ACC112 (cell line): Measurements from ENCODE around the gene POLR1A.

Source experiments
- H2AFZ ChIP-seq: fragments of 200-600 bp; sonication (generic); one replicate; pipeline ENCODE4 v1.6.0; 2017; ENCODE audit warnings: antibody characterized with exemption, low read length; ENCODE audit not compliant: unreplicated experiment
- H3K27ac ChIP-seq: fragments of 200-600 bp; sonication (generic); 2 replicates; pipeline ENCODE4 v1.5.1; 2014; ENCODE audit warnings: low read depth, mild to moderate bottlenecking, antibody characterized with exemption, low read length, moderate library complexity
- H3K27me3 ChIP-seq: fragments of 200-600 bp; sonication (generic); 2 replicates; pipeline ENCODE4 v1.6.1; 2014; ENCODE audit warnings: mild to moderate bottlenecking, antibody characterized with exemption, low read length, moderate library complexity, mixed read lengths; ENCODE audit not compliant: insufficient read depth
- H3K36me3 ChIP-seq: fragments of 200-600 bp; sonication (generic); 2 replicates; pipeline ENCODE4 v1.6.1; 2016; ENCODE audit warnings: mild to moderate bottlenecking, antibody characterized with exemption, low read length, moderate library complexity, mixed read lengths; ENCODE audit not compliant: insufficient read depth
- H3K4me1 ChIP-seq: fragments of 200-600 bp; sonication (generic); one replicate; pipeline ENCODE4 v1.6.1; 2016; ENCODE audit warnings: low read length, mixed read lengths; ENCODE audit not compliant: insufficient read depth, unreplicated experiment, control insufficient read depth
- H3K4me3 ChIP-seq: fragments of 200-600 bp; sonication (generic); 2 replicates; pipeline ENCODE4 v1.5.1; 2014; ENCODE audit warnings: mild to moderate bottlenecking, low read depth, low read length
- H3K79me2 ChIP-seq: fragments of 200-600 bp; sonication (generic); one replicate; pipeline ENCODE4 v1.6.0; 2016; ENCODE audit warnings: low read length; ENCODE audit not compliant: control insufficient read depth, unreplicated experiment, insufficient read depth

The POLR1A gene

DNA sequence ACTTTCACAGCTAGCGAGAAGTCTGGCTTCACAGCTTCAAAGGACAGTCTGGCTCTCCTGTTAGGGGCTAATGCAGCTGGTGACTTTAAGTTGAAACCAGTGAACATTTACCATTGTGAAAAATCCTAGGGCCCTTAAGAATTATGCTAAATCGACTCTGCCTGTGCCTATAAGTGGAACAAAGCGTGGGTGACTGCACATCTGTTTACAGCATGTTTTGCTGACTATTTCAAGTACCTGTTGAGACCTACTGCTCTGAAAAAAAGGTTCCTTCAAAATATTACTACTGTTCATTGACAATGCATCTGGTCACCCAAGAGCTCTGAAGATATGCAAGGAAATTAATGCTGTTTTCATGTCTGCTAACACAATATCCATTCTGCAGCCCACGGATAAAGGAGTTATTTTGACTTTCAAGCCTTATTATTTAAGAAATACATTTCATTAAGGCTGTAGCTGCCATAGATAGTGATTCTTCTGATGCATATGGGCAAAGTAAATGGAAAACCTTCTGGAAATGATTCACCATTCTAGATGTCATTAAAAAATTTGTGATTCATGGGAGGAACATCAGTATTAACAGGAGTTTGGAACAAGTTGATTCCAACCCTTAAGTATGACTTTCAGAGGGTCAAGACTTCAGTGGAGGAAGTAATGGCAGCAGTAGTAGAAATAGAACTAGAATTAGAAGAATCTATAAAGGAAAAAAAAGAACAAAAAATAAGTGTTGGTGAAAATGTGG lies 48.9 kb downstream of the POLR1A start:
- Histone ChIP-seq H3K4me3 (no peak overlapping the region), H3K27ac (no peak overlapping the region), H3K27me3 (no peaks in the 10 kb centered on the region), H3K4me1 (peaks cover 11% of the 10 kb centered on the region), H2AFZ (no peak overlapping the region), H3K79me2 (no peaks in the 10 kb centered on the region), H3K36me3 (peaks cover 25% of the 10 kb centered on the region)

GRCh38 chr2:86055314-86055713 lies 50.4 kb downstream of the POLR1A start:
- peaks cover 6% of the 10 kb centered on the region for H3K4me1 ChIP-seq
- H3K79me2 ChIP-seq: no peaks in the 10 kb centered on the region
- no peak overlapping the region for H2AFZ ChIP-seq
- H3K27me3 ChIP-seq: no peaks in the 10 kb centered on the region
- peaks cover 18% of the 10 kb centered on the region for H3K36me3 ChIP-seq
- no peak overlapping the region for H3K4me3 ChIP-seq
- no peak overlapping the region for H3K27ac ChIP-seq

DNA sequence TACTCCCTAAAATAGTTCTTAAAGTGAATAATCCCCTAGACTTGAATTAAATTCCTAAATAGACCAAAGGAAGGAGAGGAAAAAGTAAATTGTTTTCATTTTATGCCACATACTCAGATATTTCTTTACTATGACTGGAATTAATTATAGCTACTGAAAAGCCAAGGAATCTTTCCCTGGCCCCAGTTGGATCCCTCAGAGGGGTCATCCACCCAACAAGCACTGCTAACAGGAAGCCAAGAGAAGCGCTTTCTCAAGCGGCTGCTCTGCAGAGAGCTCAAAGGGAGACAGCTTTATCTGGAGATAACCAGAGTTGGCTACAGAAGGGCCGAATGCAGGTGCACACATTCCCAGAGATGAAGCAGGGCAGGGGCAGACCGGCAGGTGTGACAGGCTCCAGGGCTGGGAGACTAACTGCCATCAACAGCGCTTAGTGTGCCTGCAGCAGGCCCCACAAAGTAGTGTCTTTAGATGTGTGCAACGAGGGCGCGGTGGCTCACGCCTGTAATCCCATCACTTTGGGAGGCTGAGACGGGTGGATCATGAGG lies 51.1 kb downstream of the POLR1A start:
- H3K36me3 ChIP-seq: peaks cover 13% of the 10 kb centered on the region; the same call in 1 of the 2 replicates
- H3K27me3 ChIP-seq: no peaks in the 10 kb centered on the region
- H2AFZ ChIP-seq: no peak overlapping the region
- H3K27ac ChIP-seq: no peak overlapping the region
- no peak overlapping the region for H3K4me3 ChIP-seq
- H3K4me1 ChIP-seq: peaks cover 6% of the 10 kb centered on the region
- no peaks in the 10 kb centered on the region for H3K79me2 ChIP-seq

DNA sequence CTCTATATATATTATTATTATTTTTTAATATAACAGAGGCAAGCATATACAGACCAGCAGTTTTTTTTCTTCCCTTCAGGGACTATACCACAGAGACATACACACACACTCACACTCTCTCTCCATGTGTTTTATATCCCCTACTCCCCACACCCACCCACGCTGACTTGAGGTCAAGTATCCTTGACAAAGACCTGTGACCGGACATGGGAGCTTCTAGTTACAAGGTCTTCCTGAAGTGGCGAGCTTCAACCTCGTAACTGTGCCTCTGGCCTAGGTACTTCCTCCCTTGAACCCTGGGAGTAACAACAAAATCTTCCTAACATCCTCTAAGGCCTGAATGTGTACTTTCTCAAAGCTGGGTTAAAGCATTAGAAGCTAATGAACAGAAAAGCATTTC lies 52.5 kb downstream of the POLR1A start:
- H2AFZ ChIP-seq: no peak overlapping the region
- H3K4me3 ChIP-seq: no peak overlapping the region
- H3K79me2 ChIP-seq: no peaks in the 10 kb centered on the region
- no peaks in the 10 kb centered on the region for H3K27me3 ChIP-seq
- H3K36me3 ChIP-seq: peaks cover 17% of the 10 kb centered on the region; the same call in 1 of the 2 replicates
- H3K27ac ChIP-seq: no peak overlapping the region
- H3K4me1 ChIP-seq: peaks cover 6% of the 10 kb centered on the region

GRCh38 chr2:86052676-86053075 lies 53.0 kb downstream of the POLR1A start:
- Histone ChIP-seq H3K79me2 (no peaks in the 10 kb centered on the region), H2AFZ (no peak overlapping the region), H3K27me3 (no peaks in the 10 kb centered on the region), H3K27ac (no peak overlapping the region), H3K4me3 (no peak overlapping the region), H3K36me3 (peaks cover 17% of the 10 kb centered on the region; the same call in 1 of the 2 replicates), H3K4me1 (peaks cover 6% of the 10 kb centered on the region)

GRCh38 chr2:86052265-86052664 lies 53.4 kb downstream of the POLR1A start:
- no peak overlapping the region for H3K27ac ChIP-seq
- H2AFZ ChIP-seq: no peak overlapping the region
- H3K4me1 ChIP-seq: peaks cover 2% of the 10 kb centered on the region
- H3K4me3 ChIP-seq: no peak overlapping the region
- H3K36me3 ChIP-seq: peaks cover 17% of the 10 kb centered on the region; the same call in 1 of the 2 replicates
- no peaks in the 10 kb centered on the region for H3K27me3 ChIP-seq
- no peaks in the 10 kb centered on the region for H3K79me2 ChIP-seq

GRCh38 chr2:86050301-86050700 lies 55.4 kb downstream of the POLR1A start:
- Histone ChIP-seq H3K27ac (no peak overlapping the region), H3K36me3 (peaks cover 25% of the 10 kb centered on the region; the same call in 1 of the 2 replicates), H3K27me3 (no peaks in the 10 kb centered on the region), H2AFZ (no peak overlapping the region), H3K4me3 (no peak overlapping the region), H3K79me2 (no peaks in the 10 kb centered on the region), H3K4me1 (no peaks in the 10 kb centered on the region)

GRCh38 chr2:86049529-86049928 lies 56.2 kb downstream of the POLR1A start:
- peaks cover 22% of the 10 kb centered on the region; the same call in 1 of the 2 replicates for H3K36me3 ChIP-seq
- no peak overlapping the region for H3K4me3 ChIP-seq

GRCh38 chr2:86048888-86049287 lies 56.8 kb downstream of the POLR1A start:
- H3K27ac ChIP-seq: no peak overlapping the region

More at GRCh38 chr2:86049529-86049928, 56.2 kb downstream of the POLR1A start:
- Histone ChIP-seq H3K27ac (no peak overlapping the region), H3K79me2 (no peaks in the 10 kb centered on the region), H3K27me3 (no peaks in the 10 kb centered on the region), H2AFZ (no peak overlapping the region), H3K4me1 (no peaks in the 10 kb centered on the region)

GRCh38 chr2:86048383-86048701 lies 57.3 kb downstream of the POLR1A start:
- H3K4me1 ChIP-seq: no peaks in the 10 kb centered on the region
- H3K36me3 ChIP-seq: peaks cover 19% of the 10 kb centered on the region; the same call in 1 of the 2 replicates
- no peak overlapping the region for H3K27ac ChIP-seq

More at GRCh38 chr2:86048888-86049287, 56.8 kb downstream of the POLR1A start:
- no peak overlapping the region for H3K4me3 ChIP-seq
- H3K27me3 ChIP-seq: no peaks in the 10 kb centered on the region
- H3K79me2 ChIP-seq: no peaks in the 10 kb centered on the region
- peaks cover 19% of the 10 kb centered on the region; the same call in 1 of the 2 replicates for H3K36me3 ChIP-seq
- H2AFZ ChIP-seq: no peak overlapping the region
- no peaks in the 10 kb centered on the region for H3K4me1 ChIP-seq

More at GRCh38 chr2:86048383-86048701, 57.3 kb downstream of the POLR1A start:
- H3K4me3 ChIP-seq: no peak overlapping the region
- no peak overlapping the region for H2AFZ ChIP-seq
- no peaks in the 10 kb centered on the region for H3K27me3 ChIP-seq
- no peaks in the 10 kb centered on the region for H3K79me2 ChIP-seq
